ENCODE data around the gene DMRTC1B.

DNA sequence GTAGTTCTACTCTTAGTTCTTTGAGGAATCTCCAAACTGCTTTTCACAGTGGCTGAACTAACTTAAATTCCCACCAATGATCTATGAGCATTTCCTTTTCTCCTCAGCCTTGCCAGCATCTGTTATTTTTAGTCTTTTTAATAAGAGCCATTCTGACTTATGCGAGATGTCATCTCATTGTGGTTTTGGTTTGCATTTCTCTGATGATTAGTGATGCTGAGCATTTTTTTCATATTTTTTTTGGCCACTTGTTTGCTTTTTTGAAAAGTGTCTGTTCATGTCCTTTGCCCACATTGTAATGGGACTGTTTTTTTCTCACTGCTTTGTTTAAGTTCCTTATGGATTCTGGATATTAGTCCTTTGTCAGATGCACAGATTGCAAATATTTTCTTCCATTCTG lies 41.1 kb upstream of the DMRTC1B start:
- TF ChIP-seq, protein P1, sequence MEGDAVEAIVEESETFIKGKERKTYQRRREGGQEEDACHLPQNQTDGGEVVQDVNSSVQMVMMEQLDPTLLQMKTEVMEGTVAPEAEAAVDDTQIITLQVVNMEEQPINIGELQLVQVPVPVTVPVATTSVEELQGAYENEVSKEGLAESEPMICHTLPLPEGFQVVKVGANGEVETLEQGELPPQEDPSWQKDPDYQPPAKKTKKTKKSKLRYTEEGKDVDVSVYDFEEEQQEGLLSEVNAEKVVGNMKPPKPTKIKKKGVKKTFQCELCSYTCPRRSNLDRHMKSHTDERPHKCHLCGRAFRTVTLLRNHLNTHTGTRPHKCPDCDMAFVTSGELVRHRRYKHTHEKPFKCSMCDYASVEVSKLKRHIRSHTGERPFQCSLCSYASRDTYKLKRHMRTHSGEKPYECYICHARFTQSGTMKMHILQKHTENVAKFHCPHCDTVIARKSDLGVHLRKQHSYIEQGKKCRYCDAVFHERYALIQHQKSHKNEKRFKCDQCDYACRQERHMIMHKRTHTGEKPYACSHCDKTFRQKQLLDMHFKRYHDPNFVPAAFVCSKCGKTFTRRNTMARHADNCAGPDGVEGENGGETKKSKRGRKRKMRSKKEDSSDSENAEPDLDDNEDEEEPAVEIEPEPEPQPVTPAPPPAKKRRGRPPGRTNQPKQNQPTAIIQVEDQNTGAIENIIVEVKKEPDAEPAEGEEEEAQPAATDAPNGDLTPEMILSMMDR (conservative IDR thresholded peaks at IDR 0.05), result no peak
- no peak for TF ChIP-seq ZFX (IDR thresholded peaks at IDR 0.05)

Measured in C4-2B (cell line).